ENCODE data around the gene OR2A1.
"Not testable (repeated sequence)": the region's sequence is repeated elsewhere in the genome, so short reads cannot be mapped to it uniquely, and the experiment has no call there.

Gene OR2A1

GRCh38 chr7:144303607-144304006, 8.6 kb upstream of the OR2A1 start:
- H3K4me3 ChIP-seq (ENCODE audit: low read depth, low read length); H3K36me3 ChIP-seq (replicated peaks); DNase-seq; H3K27ac ChIP-seq; H3K27me3 ChIP-seq (replicated peaks); in situ Hi-C loops (cut with HindIII; ENCODE audit: low pct_ligation_motif_present, low sequenced_read_pairs): not testable (repeated sequence)

- H3K27ac ChIP-seq; in situ Hi-C loops (cut with HindIII; ENCODE audit: low pct_ligation_motif_present, low sequenced_read_pairs); H3K27me3 ChIP-seq (replicated peaks); H3K36me3 ChIP-seq (replicated peaks); H3K4me3 ChIP-seq (ENCODE audit: low read depth, low read length); DNase-seq: not testable (repeated sequence)
Observed at GRCh38 chr7:144305156-144305555, 7.1 kb upstream of the OR2A1 start.

GRCh38 chr7:144309702-144310101, 2.5 kb upstream of the OR2A1 start:
- DNase-seq; H3K36me3 ChIP-seq (replicated peaks); H3K4me3 ChIP-seq (ENCODE audit: low read depth, low read length); H3K27me3 ChIP-seq (replicated peaks); H3K27ac ChIP-seq; in situ Hi-C loops (cut with HindIII; ENCODE audit: low pct_ligation_motif_present, low sequenced_read_pairs): not testable (repeated sequence)

- in situ Hi-C loops (cut with HindIII; ENCODE audit: low pct_ligation_motif_present, low sequenced_read_pairs); H3K27ac ChIP-seq; DNase-seq; H3K27me3 ChIP-seq (replicated peaks); H3K36me3 ChIP-seq (replicated peaks); H3K4me3 ChIP-seq (ENCODE audit: low read depth, low read length): not testable (repeated sequence)
Observed at GRCh38 chr7:144311218-144311617, 1.0 kb upstream of the OR2A1 start.

GRCh38 chr7:144317537-144317936, 5.3 kb downstream of the OR2A1 start:
- H3K36me3 ChIP-seq (replicated peaks); in situ Hi-C loops (cut with HindIII; ENCODE audit: low pct_ligation_motif_present, low sequenced_read_pairs); H3K27me3 ChIP-seq (replicated peaks); DNase-seq; H3K27ac ChIP-seq; H3K4me3 ChIP-seq (ENCODE audit: low read depth, low read length): not testable (repeated sequence)

- H3K36me3 ChIP-seq (replicated peaks); H3K4me3 ChIP-seq (ENCODE audit: low read depth, low read length); H3K27ac ChIP-seq; DNase-seq; H3K27me3 ChIP-seq (replicated peaks); in situ Hi-C loops (cut with HindIII; ENCODE audit: low pct_ligation_motif_present, low sequenced_read_pairs): not testable (repeated sequence)
Observed at GRCh38 chr7:144319547-144319946, 7.3 kb downstream of the OR2A1 start.

GRCh38 chr7:144321677-144322206, 9.5 kb downstream of the OR2A1 start:
- DNase-seq: not testable (repeated sequence)

GRCh38 chr7:144323359-144323758, 11.1 kb downstream of the OR2A1 start:
- H3K27ac ChIP-seq; H3K36me3 ChIP-seq (replicated peaks); DNase-seq; H3K27me3 ChIP-seq (replicated peaks); in situ Hi-C loops (cut with HindIII; ENCODE audit: low pct_ligation_motif_present, low sequenced_read_pairs); H3K4me3 ChIP-seq (ENCODE audit: low read depth, low read length): not testable (repeated sequence)

More at GRCh38 chr7:144321677-144322206, 9.5 kb downstream of the OR2A1 start:
- H3K27ac ChIP-seq; in situ Hi-C loops (cut with HindIII; ENCODE audit: low pct_ligation_motif_present, low sequenced_read_pairs); H3K27me3 ChIP-seq (replicated peaks); H3K36me3 ChIP-seq (replicated peaks); H3K4me3 ChIP-seq (ENCODE audit: low read depth, low read length): not testable (repeated sequence)

GRCh38 chr7:144325868-144326267, 13.6 kb downstream of the OR2A1 start:
- H3K27me3 ChIP-seq (replicated peaks); H3K36me3 ChIP-seq (replicated peaks); H3K27ac ChIP-seq; in situ Hi-C loops (cut with HindIII; ENCODE audit: low pct_ligation_motif_present, low sequenced_read_pairs); H3K4me3 ChIP-seq (ENCODE audit: low read depth, low read length); DNase-seq: not testable (repeated sequence)

- H3K4me3 ChIP-seq (ENCODE audit: low read depth, low read length); H3K36me3 ChIP-seq (replicated peaks); H3K27ac ChIP-seq; in situ Hi-C loops (cut with HindIII; ENCODE audit: low pct_ligation_motif_present, low sequenced_read_pairs); H3K27me3 ChIP-seq (replicated peaks); DNase-seq: not testable (repeated sequence)
Observed at GRCh38 chr7:144330044-144330443, 17.8 kb downstream of the OR2A1 start.

GRCh38 chr7:144331221-144331995, 19.2 kb downstream of the OR2A1 start:
- H3K27ac ChIP-seq; in situ Hi-C loops (cut with HindIII; ENCODE audit: low pct_ligation_motif_present, low sequenced_read_pairs); H3K36me3 ChIP-seq (replicated peaks); H3K4me3 ChIP-seq (ENCODE audit: low read depth, low read length); H3K27me3 ChIP-seq (replicated peaks): not testable (repeated sequence)
- DNase-seq: peak; percentile 6

GRCh38 chr7:144331996-144332288, 19.7 kb downstream of the OR2A1 start:
- H3K4me3 ChIP-seq (ENCODE audit: low read depth, low read length); H3K27ac ChIP-seq; DNase-seq; H3K27me3 ChIP-seq (replicated peaks); H3K36me3 ChIP-seq (replicated peaks); in situ Hi-C loops (cut with HindIII; ENCODE audit: low pct_ligation_motif_present, low sequenced_read_pairs): not testable (repeated sequence)

- in situ Hi-C loops (cut with HindIII; ENCODE audit: low pct_ligation_motif_present, low sequenced_read_pairs); H3K4me3 ChIP-seq (ENCODE audit: low read depth, low read length); H3K27me3 ChIP-seq (replicated peaks); H3K27ac ChIP-seq; DNase-seq; H3K36me3 ChIP-seq (replicated peaks): not testable (repeated sequence)
Observed at GRCh38 chr7:144348625-144349024, 36.4 kb downstream of the OR2A1 start.

GRCh38 chr7:144351667-144352066, 39.4 kb downstream of the OR2A1 start:
- H3K27me3 ChIP-seq (replicated peaks); in situ Hi-C loops (cut with HindIII; ENCODE audit: low pct_ligation_motif_present, low sequenced_read_pairs); DNase-seq: not testable (repeated sequence)

GRCh38 chr7:144355176-144355822, 43.1 kb downstream of the OR2A1 start, which contains the start of gene ARHGEF5:
Gene ARHGEF5 (plus strand): TSS chr7:144355402. CDS start chr7:144362670, 7,268 bp downstream.
- H3K4me3 ChIP-seq (ENCODE audit: low read depth, low read length); DNase-seq; H3K36me3 ChIP-seq (replicated peaks); H3K27me3 ChIP-seq (replicated peaks); in situ Hi-C loops (cut with HindIII; ENCODE audit: low pct_ligation_motif_present, low sequenced_read_pairs); H3K27ac ChIP-seq: not testable (repeated sequence)

More at GRCh38 chr7:144351667-144352066, 39.4 kb downstream of the OR2A1 start:
- not testable (repeated sequence) for H3K27ac ChIP-seq; H3K4me3 ChIP-seq (ENCODE audit: low read depth, low read length); H3K36me3 ChIP-seq (replicated peaks)
